Measurements from ENCODE around the gene DRD1. TPM values are rescaled to one million over a fixed set of nuclear protein-coding genes. Genes with fewer than 3 reads are reported as not detected.
"Not testable (repeated sequence)": the region's sequence is repeated elsewhere in the genome, so short reads cannot be mapped to it uniquely, and the experiment has no call there.

The DRD1 gene
- polyA plus RNA-seq, 4 donors, result 0.03 TPM; not detected in 3

- DNase-seq (ENCODE audit: low read depth in 4 of 4, low spot score in 2 of 4), result no peak
Measured at GRCh38 chr5:175468892-175469291, 24.9 kb upstream of the DRD1 start.

- DNase-seq (ENCODE audit: low read depth in 4 of 4, low spot score in 2 of 4), result no peak
Measured at GRCh38 chr5:175467983-175468690, 24.2 kb upstream of the DRD1 start.

- no peak for DNase-seq (ENCODE audit: low read depth in 4 of 4, low spot score in 2 of 4)
Measured at GRCh38 chr5:175466700-175467318, 22.8 kb upstream of the DRD1 start.

GRCh38 chr5:175465282-175465681, 21.3 kb upstream of the DRD1 start:
- DNase-seq (ENCODE audit: low read depth in 4 of 4, low spot score in 2 of 4), result no peak

- DNase-seq (ENCODE audit: low read depth in 4 of 4, low spot score in 2 of 4), result no peak
Measured at GRCh38 chr5:175464942-175465233, 20.9 kb upstream of the DRD1 start.

- no peak for DNase-seq (ENCODE audit: low read depth in 4 of 4, low spot score in 2 of 4)
Measured at GRCh38 chr5:175464074-175464941, 20.3 kb upstream of the DRD1 start.

- no peak for DNase-seq (ENCODE audit: low read depth in 4 of 4, low spot score in 2 of 4)
Measured at GRCh38 chr5:175463641-175464040, 19.7 kb upstream of the DRD1 start.

- no peak for DNase-seq (ENCODE audit: low read depth in 4 of 4, low spot score in 2 of 4)
Measured at GRCh38 chr5:175461370-175461769, 17.4 kb upstream of the DRD1 start.

- no peak for DNase-seq (ENCODE audit: low read depth in 4 of 4, low spot score in 2 of 4)
Measured at GRCh38 chr5:175460552-175460951, 16.6 kb upstream of the DRD1 start.

GRCh38 chr5:175460126-175460525, 16.1 kb upstream of the DRD1 start:
- no peak for DNase-seq (ENCODE audit: low read depth in 4 of 4, low spot score in 2 of 4)

- DNase-seq (ENCODE audit: low read depth in 4 of 4, low spot score in 2 of 4), result no peak
Measured at GRCh38 chr5:175457466-175457865, 13.5 kb upstream of the DRD1 start.

- no peak for DNase-seq (ENCODE audit: low read depth in 4 of 4, low spot score in 2 of 4)
Measured at GRCh38 chr5:175456105-175456742, 12.2 kb upstream of the DRD1 start.

GRCh38 chr5:175454338-175454737, 10.4 kb upstream of the DRD1 start:
- not testable (repeated sequence) for DNase-seq (ENCODE audit: low read depth in 4 of 4, low spot score in 2 of 4)

- no peak for DNase-seq (ENCODE audit: low read depth in 4 of 4, low spot score in 2 of 4)
Measured at GRCh38 chr5:175452166-175452565, 8.2 kb upstream of the DRD1 start.

GRCh38 chr5:175448276-175448675, 4.3 kb upstream of the DRD1 start:
- DNase-seq (ENCODE audit: low read depth in 4 of 4, low spot score in 2 of 4), result no peak

- DNase-seq (ENCODE audit: low read depth in 4 of 4, low spot score in 2 of 4), result no peak
Measured at GRCh38 chr5:175447571-175447970, 3.6 kb upstream of the DRD1 start.

- DNase-seq (ENCODE audit: low read depth in 4 of 4, low spot score in 2 of 4), result not testable (repeated sequence)
Measured at GRCh38 chr5:175446378-175446777, 2.4 kb upstream of the DRD1 start.

GRCh38 chr5:175444905-175445456, 999 bp upstream of the DRD1 start:
- no peak for DNase-seq (ENCODE audit: low read depth in 4 of 4, low spot score in 2 of 4)

GRCh38 chr5:175443514-175444059, 395 bp downstream of the DRD1 start:
- no peak for DNase-seq (ENCODE audit: low read depth in 4 of 4, low spot score in 2 of 4)

GRCh38 chr5:175438234-175438857, 5.6 kb downstream of the DRD1 start:
- DNase-seq (ENCODE audit: low read depth in 4 of 4, low spot score in 2 of 4), result no peak

Data from left renal cortex interstitium (tissue), 4 donors.